Liver (tissue), 3 donors: ENCODE data around the gene KMT5C.

Source experiments
- ATF3 ChIP-seq: IDR thresholded peaks from 2 replicates; pipeline ENCODE4 v1.6.1; 2016; ENCODE audit warnings: antibody characterized with exemption
- CTCF ChIP-seq: fragments of 150-350 bp; IDR thresholded peaks from 2 replicates; pipeline ENCODE4 v1.5.1; 2017; ENCODE audit warnings: improper control_type of control experiment, low read depth, low read length; ENCODE audit not compliant: missing input control
- FOXA1 ChIP-seq: IDR thresholded peaks from 2 replicates; pipeline ENCODE4 v1.6.1; 2016; ENCODE audit warnings: antibody characterized with exemption
- GABPA ChIP-seq, 2 donors: IDR thresholded peaks in 1 of 2; conservative IDR thresholded peaks in 1 of 2; 2 replicates each; pipeline ENCODE4 v1.6.1; 2016; ENCODE audit warnings: antibody characterized with exemption in 2 of 2, mild to moderate bottlenecking in 1 of 2, moderate library complexity in 1 of 2
- HNF4G ChIP-seq: IDR thresholded peaks from 2 replicates; pipeline ENCODE4 v1.6.1; 2016; ENCODE audit warnings: antibody characterized with exemption
- JUND ChIP-seq, 2 donors: IDR thresholded peaks; 2 replicates each; pipeline ENCODE4 v1.6.1; 2016; ENCODE audit warnings: antibody characterized with exemption in 2 of 2
- RAD21 ChIP-seq, 2 donors: IDR thresholded peaks; 2 replicates each; pipeline ENCODE4 v1.6.1; 2016; ENCODE audit warnings: antibody characterized with exemption in 2 of 2, mild to moderate bottlenecking in 2 of 2
- REST ChIP-seq: IDR thresholded peaks from 2 replicates; pipeline ENCODE4 v1.6.1; 2016; ENCODE audit warnings: antibody characterized with exemption, mild to moderate bottlenecking
- donor health status: healthy.
- donor health status: healthy.

- no peak for TF ChIP-seq REST
- no peak for TF ChIP-seq FOXA1
- no peak for TF ChIP-seq CTCF
- TF ChIP-seq GABPA (IDR thresholded peaks at IDR 0.05 in 1 of 2, conservative IDR thresholded peaks at IDR 0.05 in 1 of 2): no peak
- no peak for TF ChIP-seq JUND (IDR thresholded peaks at IDR 0.05)
- no peak for TF ChIP-seq HNF4G
- TF ChIP-seq ATF3: no peak
- TF ChIP-seq RAD21 (IDR thresholded peaks at IDR 0.05): no peak
Measured at GRCh38 chr19:55391702-55392615, 52.3 kb downstream of the KMT5C start.
